Astrocyte (in vitro differentiated cells and primary cell): ENCODE results near the gene AKIP1. TPM values are rescaled to one million over a fixed set of nuclear protein-coding genes. Genes with fewer than 3 reads are reported as not detected.

ENCODE experiments used
- DNase-seq: peaks from one replicate; pipeline ENCODE4 v3.0.0-alpha.2; 2010; ENCODE audit warnings: low read depth
- FAIRE-seq: peaks from 2 replicates; lab custom pipeline; 2011; peaks lifted over from hg19 to GRCh38; lab: Jason Lieb, UNC
- H2AFZ ChIP-seq: 2 replicates; pipeline ENCODE4 v1.6.0; 2012; ENCODE audit warnings: low read depth, low read length, inconsistent platforms
- H3K27ac ChIP-seq: 2 replicates; pipeline ENCODE4 v1.5.1; 2011; ENCODE audit warnings: low read depth, low read length, inconsistent platforms
- H3K27me3 ChIP-seq: 2 replicates; pipeline ENCODE4 v1.6.0; 2011; ENCODE audit warnings: low read length, inconsistent platforms; ENCODE audit not compliant: insufficient read depth
- H3K36me3 ChIP-seq: 2 replicates; pipeline ENCODE4 v1.5.1; 2011; ENCODE audit warnings: low read length, inconsistent platforms; ENCODE audit not compliant: insufficient read depth
- H3K4me1 ChIP-seq: 2 replicates; pipeline ENCODE4 v1.5.1; 2011; ENCODE audit warnings: low read length, inconsistent platforms; ENCODE audit not compliant: insufficient read depth
- H3K4me2 ChIP-seq: 2 replicates; pipeline ENCODE4 v1.6.0; 2012; ENCODE audit warnings: low read length, inconsistent platforms
- H3K4me3 ChIP-seq: 2 replicates; pipeline ENCODE4 v1.5.1; 2011; ENCODE audit warnings: low read depth, mild to moderate bottlenecking, low read length, inconsistent platforms; ENCODE audit not compliant: insufficient read depth
- H3K79me2 ChIP-seq: 2 replicates; pipeline ENCODE4 v1.6.0; 2012; ENCODE audit warnings: mild to moderate bottlenecking, low read length, inconsistent platforms; ENCODE audit not compliant: insufficient read depth
- H3K9ac ChIP-seq: 2 replicates; pipeline ENCODE4 v1.6.0; 2012; ENCODE audit warnings: mild to moderate bottlenecking, low read length, inconsistent platforms
- H3K9me3 ChIP-seq: 2 replicates; pipeline ENCODE4 v1.5.1; 2012; ENCODE audit warnings: low read depth, mild to moderate bottlenecking, low read length, inconsistent platforms; ENCODE audit not compliant: insufficient read depth
- H4K20me1 ChIP-seq: 2 replicates; pipeline ENCODE4 v1.6.0; 2012; ENCODE audit warnings: low read length, inconsistent platforms; ENCODE audit not compliant: insufficient read depth
- H3K27ac Mint-ChIP-seq: one replicate; pipeline ENCODE4 v1.8.0; 2021; ENCODE audit warnings: mild to moderate bottlenecking, mixed read lengths; ENCODE audit not compliant: unreplicated experiment
- H3K27me3 Mint-ChIP-seq: one replicate; pipeline ENCODE4 v1.8.0; 2021; ENCODE audit warnings: low read depth, mixed read lengths; ENCODE audit not compliant: unreplicated experiment
- H3K36me3 Mint-ChIP-seq: one replicate; pipeline ENCODE4 v1.8.0; 2021; ENCODE audit warnings: low read depth, mixed read lengths; ENCODE audit not compliant: unreplicated experiment
- H3K4me1 Mint-ChIP-seq: one replicate; pipeline ENCODE4 v1.8.0; 2021; ENCODE audit warnings: low read depth, mixed read lengths; ENCODE audit not compliant: unreplicated experiment
- H3K4me3 Mint-ChIP-seq: one replicate; pipeline ENCODE4 v1.8.0; 2021; ENCODE audit warnings: mild to moderate bottlenecking, moderate library complexity, mixed read lengths; ENCODE audit not compliant: unreplicated experiment
- H3K9me3 Mint-ChIP-seq: one replicate; pipeline ENCODE4 v1.8.0; 2021; ENCODE audit warnings: mild to moderate bottlenecking, mixed read lengths; ENCODE audit not compliant: unreplicated experiment
- CTCF ChIP-seq: IDR thresholded peaks from 2 replicates; pipeline ENCODE4 v1.5.1; 2011; ENCODE audit warnings: low read depth, mild to moderate bottlenecking, inconsistent platforms, low read length, moderate library complexity; ENCODE audit not compliant: insufficient read depth
- EZH2 ChIP-seq: IDR thresholded peaks from 2 replicates; pipeline ENCODE4 v1.6.1; 2012; ENCODE audit warnings: mild to moderate bottlenecking, low read length, inconsistent platforms; ENCODE audit not compliant: insufficient read depth
- total RNA-seq: library from RNA; stranded (reverse); gene quantifications from 2 replicates; pipeline ENCODE4 v1.2.1, GENCODE V29; 2021

Gene AKIP1
- total RNA-seq, 1 donor from 2014 or later, result 48.2 TPM

- Histone ChIP-seq H3K4me1 (peaks cover 30% of the 10 kb centered on the region), H3K9ac (peak overlapping the region; percentile 36), H3K27me3 (no peaks in the 10 kb centered on the region), H3K27ac (peak overlapping the region; percentile 81), H3K4me3 (no peak overlapping the region), H3K36me3 (no peaks in the 10 kb centered on the region), H4K20me1 (no peaks in the 10 kb centered on the region), H3K9me3 (no peaks in the 10 kb centered on the region), H3K4me2 (peak overlapping the region; percentile 46), H3K79me2 (no peaks in the 10 kb centered on the region), H2AFZ (no peak overlapping the region)
- TF ChIP-seq EZH2 (no peak), CTCF (no peak)
- Mint-ChIP-seq H3K4me3 (no peak overlapping the region), H3K4me1 (peaks cover 27% of the 10 kb centered on the region), H3K9me3 (peaks cover 4% of the 10 kb centered on the region), H3K27me3 (no peaks in the 10 kb centered on the region), H3K27ac (peak overlapping the region; percentile 83), H3K36me3 (peaks cover 3% of the 10 kb centered on the region)
- FAIRE-seq, result no peak
- peak; percentile 83 for DNase-seq
Observed at GRCh38 chr11:8905528-8906165, 5.3 kb upstream of the AKIP1 start.

- no peaks in the 10 kb centered on the region for H4K20me1 ChIP-seq
- peaks cover 27% of the 10 kb centered on the region for H3K4me1 Mint-ChIP-seq
- peaks cover 9% of the 10 kb centered on the region for H3K79me2 ChIP-seq
- peaks cover 30% of the 10 kb centered on the region for H3K4me1 ChIP-seq
- no peaks in the 10 kb centered on the region for H3K27me3 ChIP-seq
- peak overlapping the region; percentile 66 for H3K27ac ChIP-seq
- H3K27ac Mint-ChIP-seq, result peak overlapping the region; percentile 94
- TF ChIP-seq EZH2 (no peak), CTCF (no peak)
- H3K9ac ChIP-seq, result peak overlapping the region; percentile 52
- FAIRE-seq (no peak), DNase-seq (no peak)
- no peaks in the 10 kb centered on the region for H3K9me3 ChIP-seq
- no peaks in the 10 kb centered on the region for H3K9me3 Mint-ChIP-seq
- H3K27me3 Mint-ChIP-seq, result no peaks in the 10 kb centered on the region
- no peak overlapping the region for H3K4me3 ChIP-seq
- H3K4me3 Mint-ChIP-seq, result no peak overlapping the region
- no peaks in the 10 kb centered on the region for H3K36me3 Mint-ChIP-seq
- H3K4me2 ChIP-seq, result peak overlapping the region; percentile 74
- no peaks in the 10 kb centered on the region for H3K36me3 ChIP-seq
- H2AFZ ChIP-seq, result no peak overlapping the region
Observed at GRCh38 chr11:8907116-8907515, 3.9 kb upstream of the AKIP1 start.

GRCh38 chr11:8908099-8908498 is 2.9 kb upstream of the AKIP1 start:
- H3K4me2 ChIP-seq, result no peak overlapping the region
- no peaks in the 10 kb centered on the region for H4K20me1 ChIP-seq
- no peak for DNase-seq
- no peak overlapping the region for H3K4me3 ChIP-seq
- no peak for FAIRE-seq
- Mint-ChIP-seq H3K27ac (no peak overlapping the region), H3K27me3 (no peaks in the 10 kb centered on the region), H3K4me3 (no peak overlapping the region), H3K36me3 (no peaks in the 10 kb centered on the region), H3K9me3 (no peaks in the 10 kb centered on the region), H3K4me1 (peaks cover 32% of the 10 kb centered on the region)
- TF ChIP-seq EZH2, result no peak
- H3K9me3 ChIP-seq, result no peaks in the 10 kb centered on the region
- peaks cover 14% of the 10 kb centered on the region for H3K79me2 ChIP-seq
- no peaks in the 10 kb centered on the region for H3K36me3 ChIP-seq
- H3K27ac ChIP-seq, result no peak overlapping the region
- no peak overlapping the region for H2AFZ ChIP-seq
- H3K4me1 ChIP-seq, result peaks cover 34% of the 10 kb centered on the region
- H3K9ac ChIP-seq, result no peak overlapping the region
- no peaks in the 10 kb centered on the region for H3K27me3 ChIP-seq
